CD14-positive monocyte (primary cell): ENCODE results near the gene PHPT1. TPM values are rescaled to one million over a fixed set of nuclear protein-coding genes. Genes with fewer than 3 reads are reported as not detected.

Experiments used
- DNase-seq, 3 donors: peaks; one replicate each; pipeline ENCODE4 v3.0.0-alpha.2; 2011 to 2022
- H2AFZ ChIP-seq: 2 replicates; pipeline ENCODE4 v1.6.0; 2012; ENCODE audit warnings: mild to moderate bottlenecking, low read depth, low read length, inconsistent platforms; ENCODE audit not compliant: insufficient read depth, poor library complexity, severe bottlenecking
- H3K27ac ChIP-seq, 2 donors: 1 replicate in 1 of 2; 2 replicates in 1 of 2; pipeline ENCODE4 v1.5.1; 2012 to 2013; ENCODE audit warnings: low read length in 2 of 2, control low read depth in 1 of 2, inconsistent platforms in 1 of 2, low read depth in 1 of 2, mild to moderate bottlenecking in 1 of 2
- H3K27me3 ChIP-seq, 2 donors: one replicate each; pipeline versions ENCODE4 v1.6.0 to v1.6.1; 2011 to 2013; ENCODE audit warnings: low read length in 2 of 2; ENCODE audit not compliant: control insufficient read depth in 2 of 2, insufficient read depth in 2 of 2
- H3K36me3 ChIP-seq, 2 donors: replicated peaks in 1 of 2; 1 replicate in 1 of 2; 2 replicates in 1 of 2; pipeline versions ENCODE4 v1.5.1 to v1.6.1; 2012 to 2013; ENCODE audit warnings: low read length in 2 of 2, control low read depth in 1 of 2, inconsistent platforms in 1 of 2, mild to moderate bottlenecking in 1 of 2; ENCODE audit not compliant: insufficient read depth in 2 of 2, control insufficient read depth in 1 of 2
- H3K4me1 ChIP-seq, 2 donors: 1 replicate in 1 of 2; 2 replicates in 1 of 2; pipeline versions ENCODE4 v1.5.1 to v1.6.1; 2012 to 2013; ENCODE audit warnings: low read length in 2 of 2, control low read depth in 1 of 2, inconsistent platforms in 1 of 2, mild to moderate bottlenecking in 1 of 2, moderate library complexity in 1 of 2; ENCODE audit not compliant: insufficient read depth in 2 of 2, control insufficient read depth in 1 of 2
- H3K4me2 ChIP-seq: replicated peaks from 2 replicates; pipeline ENCODE3; 2012; ENCODE audit warnings: low read length, moderate library complexity, mild to moderate bottlenecking; ENCODE audit not compliant: poor library complexity, severe bottlenecking; ENCODE audit errors: extremely low read depth
- H3K4me3 ChIP-seq, 3 experiments: fragments of 200-600 bp in 1 of 3; sonication (generic) in 1 of 3; replicated peaks in 1 of 3; 1 replicate in 2 of 3; 2 replicates in 1 of 3; pipeline ENCODE4 v1.5.1; 2011 to 2013; ENCODE audit warnings: low read length in 3 of 3, mild to moderate bottlenecking in 3 of 3, control low read depth in 2 of 3, low read depth in 2 of 3, inconsistent platforms in 1 of 3, moderate library complexity in 1 of 3
- H3K79me2 ChIP-seq: 2 replicates; pipeline ENCODE4 v1.6.0; 2012; ENCODE audit warnings: mild to moderate bottlenecking, control low read depth, inconsistent platforms, low read length, moderate library complexity; ENCODE audit not compliant: insufficient read depth
- H3K9ac ChIP-seq: 2 replicates; pipeline ENCODE4 v1.6.0; 2017; ENCODE audit warnings: low read length, mild to moderate bottlenecking; ENCODE audit not compliant: insufficient read depth, poor library complexity, severe bottlenecking
- H3K9me3 ChIP-seq, 2 donors: replicated peaks in 1 of 2; 1 replicate in 1 of 2; 2 replicates in 1 of 2; pipeline versions ENCODE4 v1.5.1 to v1.6.1; 2012 to 2013; ENCODE audit warnings: low read length in 2 of 2, control low read depth in 1 of 2; ENCODE audit not compliant: control insufficient read depth in 1 of 2, insufficient read depth in 1 of 2
- H4K20me1 ChIP-seq: 2 replicates; pipeline ENCODE4 v1.6.0; 2012; ENCODE audit warnings: mild to moderate bottlenecking, low read length, control low read depth, moderate library complexity; ENCODE audit not compliant: insufficient read depth
- H3K27ac Mint-ChIP-seq, 7 donors: one replicate each; pipeline ENCODE4 v1.8.0; 2020; ENCODE audit warnings: mild to moderate bottlenecking in 7 of 7, mixed read lengths in 7 of 7, moderate library complexity in 6 of 7, inconsistent platforms in 2 of 7
- H3K27me3 Mint-ChIP-seq, 3 donors: one replicate each; pipeline ENCODE4 v1.8.0; 2021 to 2022; ENCODE audit warnings: low read depth in 3 of 3, mild to moderate bottlenecking in 3 of 3, mixed read lengths in 3 of 3, moderate library complexity in 3 of 3, inconsistent platforms in 1 of 3
- H3K36me3 Mint-ChIP-seq, 2 donors: one replicate each; pipeline ENCODE4 v1.8.0; 2020; ENCODE audit warnings: mixed read lengths in 2 of 2, inconsistent platforms in 1 of 2, mild to moderate bottlenecking in 1 of 2
- H3K4me1 Mint-ChIP-seq: one replicate; pipeline ENCODE4 v1.8.0; 2020; ENCODE audit warnings: mild to moderate bottlenecking, mixed read lengths
- H3K4me3 Mint-ChIP-seq, 2 donors: one replicate each; pipeline ENCODE4 v1.8.0; 2020; ENCODE audit warnings: mild to moderate bottlenecking in 2 of 2, mixed read lengths in 2 of 2, moderate library complexity in 1 of 2
- H3K9me3 Mint-ChIP-seq, 7 donors: one replicate each; pipeline ENCODE4 v1.8.0; 2020 to 2022; ENCODE audit warnings: mixed read lengths in 7 of 7, mild to moderate bottlenecking in 6 of 7, moderate library complexity in 6 of 7, inconsistent platforms in 2 of 7
- CTCF ChIP-seq: fragments of 200-600 bp; IDR thresholded peaks from one replicate; pipeline ENCODE4 v1.8.0; 2022; ENCODE audit warnings: antibody characterized with exemption, mild to moderate bottlenecking
- WGBS: methylation state at CpG from one replicate; pipeline ENCODE4 v1.1.5; 2013; ENCODE audit warnings: missing lambda C conversion rate; ENCODE audit not compliant: insufficient coverage; 5-methylcytosine and 5-hydroxymethylcytosine counted together
- intact Hi-C, 2 donors: fragments of 100-400 bp; cut with micrococcal nuclease; formaldehyde crosslinking; loops; one replicate each; pipeline versions ENCODE4 v1.15.0 to v1.15.1; 2023
- polyA plus RNA-seq, 3 donors: library from polyadenylated mRNA; depleted of rRNA in 1 of 3; unstranded in 2 of 3; stranded (reverse) in 1 of 3; fragments of 300-500 nt in 2 of 3; fragments of >200 nt in 1 of 3; fragmentation: Illumina TruSeq in 2 of 3; gene quantifications; 1 replicate in 2 of 3; 2 replicates in 1 of 3; pipeline ENCODE4 v1.2.3, GENCODE V29; 2012 to 2021

The PHPT1 gene
- polyA plus RNA-seq, 3 donors, result 70.0 to 163 (median 94.3) TPM

GRCh38 chr9:136823136-136824046, 25.8 kb upstream of the PHPT1 start:
- H3K9me3 Mint-ChIP-seq, result peaks cover 0 to 2% (median 0%) of the 10 kb centered on the region in 7 donors
- H4K20me1 ChIP-seq, result peaks cover 50% of the 10 kb centered on the region
- no peak overlapping the region for H3K4me2 ChIP-seq
- H2AFZ ChIP-seq, result no peak overlapping the region
- H3K4me3 Mint-ChIP-seq, result no peak overlapping the region
- peaks cover 36 to 66% of the 10 kb centered on the region in 2 donors for H3K36me3 Mint-ChIP-seq
- H3K27ac ChIP-seq, result no peak overlapping the region
- H3K9ac ChIP-seq, result no peak overlapping the region
- no peak for DNase-seq
- peaks cover 40 to 54% of the 10 kb centered on the region in 2 donors for H3K36me3 ChIP-seq
- H3K27me3 ChIP-seq, result peaks cover 0 to 7% of the 10 kb centered on the region in 2 donors
- TF ChIP-seq CTCF, result no peak
- peaks cover 8 to 11% (median 10%) of the 10 kb centered on the region in 3 donors for H3K27me3 Mint-ChIP-seq
- H3K4me1 Mint-ChIP-seq, result peaks cover 9% of the 10 kb centered on the region
- 98% methylated on average over 20 of the region's 30 CpGs for WGBS
- H3K4me3 ChIP-seq, result no peak overlapping the region
- no peak overlapping the region for H3K27ac Mint-ChIP-seq
- H3K4me1 ChIP-seq, result peaks cover 6 to 15% of the 10 kb centered on the region in 2 donors
- peaks cover 3% of the 10 kb centered on the region for H3K79me2 ChIP-seq
- H3K9me3 ChIP-seq, result no peaks in the 10 kb centered on the region
- intact Hi-C loops, result no loop called here

GRCh38 chr9:136824496-136825225, 24.5 kb upstream of the PHPT1 start:
- Histone ChIP-seq H3K27ac (no peak overlapping the region), H3K4me2 (no peak overlapping the region), H3K36me3 (peaks cover 53 to 67% of the 10 kb centered on the region in 2 donors), H3K4me3 (no peak overlapping the region), H3K79me2 (peaks cover 3% of the 10 kb centered on the region), H3K9me3 (no peaks in the 10 kb centered on the region), H3K27me3 (peaks cover 0 to 7% of the 10 kb centered on the region in 2 donors), H4K20me1 (peaks cover 44% of the 10 kb centered on the region), H3K4me1 (peaks cover 6 to 15% of the 10 kb centered on the region in 2 donors), H3K9ac (no peak overlapping the region), H2AFZ (no peak overlapping the region)
- Mint-ChIP-seq H3K4me1 (peaks cover 9% of the 10 kb centered on the region), H3K27ac (peak overlapping the region in 1 of 7 donors; percentile 25), H3K4me3 (no peak overlapping the region), H3K36me3 (peaks cover 43 to 76% of the 10 kb centered on the region in 2 donors), H3K9me3 (peaks cover 0 to 2% (median 0%) of the 10 kb centered on the region in 7 donors), H3K27me3 (peaks cover 8 to 11% (median 10%) of the 10 kb centered on the region in 3 donors)
- TF ChIP-seq CTCF, result no peak
- no peak for DNase-seq
- intact Hi-C loops, result no loop called here
- WGBS, result 97% methylated on average over 10 of the region's 21 CpGs
